OCI-LY7 (cell line): ENCODE results near the gene ROR2. TPM values are rescaled to one million over a fixed set of nuclear protein-coding genes. Genes with fewer than 3 reads are reported as not detected.

Experiments
- BruUV-seq: library from RNA; stranded (reverse); fragments of 400-500 nt; replicated peaks from 2 replicates; lab custom pipeline; 2021; lab: Mats Ljungman, UMichigan
- CTCF ChIA-PET: fragments of 300-600 bp; sonication (Branson Sonifier 250); formaldehyde crosslinking; loops from one replicate; lab custom pipeline; 2022; ENCODE audit warnings: antibody characterized with exemption; ENCODE audit not compliant: unreplicated experiment; lab: Charles Lee
- POLR2A ChIA-PET: fragments of 300-600 bp; sonication (Branson Sonifier 250); formaldehyde crosslinking; loops from one replicate; lab custom pipeline; 2022; ENCODE audit warnings: antibody characterized with exemption; lab: Charles Lee
- DNase-seq: peaks from one replicate; pipeline ENCODE4 v3.0.0-alpha.2; 2015; ENCODE audit warnings: low spot score
- H2AFZ ChIP-seq: fragments of 200-600 bp; sonication (generic), shearing (Covaris generic); 2 replicates; pipeline ENCODE4 v1.6.1; 2014; ENCODE audit warnings: mild to moderate bottlenecking, antibody characterized with exemption, low read length, moderate library complexity
- H3K27ac ChIP-seq: fragments of 200-600 bp; sonication (generic); 2 replicates; pipeline ENCODE4 v1.5.1; 2014; ENCODE audit warnings: mixed run types, low read depth, mild to moderate bottlenecking, moderate library complexity, low read length, inconsistent platforms; ENCODE audit not compliant: poor library complexity, severe bottlenecking
- H3K36me3 ChIP-seq: fragments of 200-600 bp; sonication (generic); 2 replicates; pipeline ENCODE4 v1.6.1; 2014; ENCODE audit warnings: mild to moderate bottlenecking, antibody characterized with exemption, low read length, moderate library complexity, mixed read lengths; ENCODE audit not compliant: insufficient read depth
- H3K4me1 ChIP-seq: fragments of 200-600 bp; sonication (generic); 2 replicates; pipeline ENCODE4 v1.5.1; 2014; ENCODE audit warnings: mild to moderate bottlenecking, low read length; ENCODE audit not compliant: insufficient read depth, poor library complexity, severe bottlenecking
- H3K4me2 ChIP-seq: fragments of 200-600 bp; sonication (generic); 2 replicates; pipeline ENCODE4 v1.6.1; 2014; ENCODE audit warnings: mild to moderate bottlenecking, low read length
- H3K4me3 ChIP-seq: fragments of 200-600 bp; sonication (generic); 2 replicates; pipeline ENCODE4 v1.5.1; 2014; ENCODE audit warnings: mild to moderate bottlenecking, low read depth, low read length; ENCODE audit not compliant: poor library complexity, severe bottlenecking
- H3K79me2 ChIP-seq: fragments of 200-600 bp; sonication (generic); 2 replicates; pipeline ENCODE4 v1.6.1; 2016; ENCODE audit warnings: low read depth, mild to moderate bottlenecking, low read length, moderate library complexity, mixed read lengths; ENCODE audit not compliant: insufficient read depth
- H3K9me2 ChIP-seq: fragments of 200-600 bp; sonication (generic); 2 replicates; pipeline ENCODE4 v1.6.1; 2016; ENCODE audit warnings: mild to moderate bottlenecking, low read length, mixed read lengths; ENCODE audit not compliant: insufficient read depth
- H3K9me3 ChIP-seq: fragments of 200-600 bp; sonication (generic); 2 replicates; pipeline ENCODE4 v1.6.1; 2014; ENCODE audit warnings: mild to moderate bottlenecking, mixed run types, low read length, mixed read lengths
- H4K20me1 ChIP-seq: fragments of 200-600 bp; sonication (generic); 2 replicates; pipeline ENCODE4 v1.6.1; 2014; ENCODE audit warnings: mild to moderate bottlenecking, antibody characterized with exemption, low read length, moderate library complexity, mixed read lengths; ENCODE audit not compliant: insufficient read depth
- CTCF ChIP-seq: fragments of 200-600 bp; sonication (generic); conservative IDR thresholded peaks from 2 replicates; pipeline ENCODE4 v1.5.1; 2014; ENCODE audit warnings: mild to moderate bottlenecking, antibody characterized with exemption, low read length, moderate library complexity, mixed read lengths
- EZH2phosphoT487 ChIP-seq: fragments of 200-600 bp; sonication (generic); IDR thresholded peaks from 2 replicates; pipeline ENCODE4 v1.6.1; 2018; ENCODE audit warnings: low read depth, borderline replicate concordance, mild to moderate bottlenecking, mixed run types, antibody characterized with exemption, low read length, moderate library complexity, mixed read lengths
- intact Hi-C: fragments of 100-400 bp; cut with micrococcal nuclease; formaldehyde crosslinking; loops from one replicate; pipeline ENCODE4 v1.10.0; 2022; ENCODE audit not compliant: unreplicated experiment
- total RNA-seq, 2 experiments: library from RNA; depleted of rRNA in 1 of 2; stranded (reverse); fragments of >200 nt in 1 of 2; shearing (Covaris generic) in 1 of 2; gene quantifications; 2 replicates each; pipeline ENCODE4 v1.2.3, GENCODE V29; 2014 to 2022

The ROR2 gene
- total RNA-seq, 2 experiments from 2014 or later, result 0.10 to 0.19 TPM

- intact Hi-C loops, result no loop called here
These were observed 294.8 kb downstream of the ROR2 start for GRCh38 chr9:91655215-91655614.

DNA sequence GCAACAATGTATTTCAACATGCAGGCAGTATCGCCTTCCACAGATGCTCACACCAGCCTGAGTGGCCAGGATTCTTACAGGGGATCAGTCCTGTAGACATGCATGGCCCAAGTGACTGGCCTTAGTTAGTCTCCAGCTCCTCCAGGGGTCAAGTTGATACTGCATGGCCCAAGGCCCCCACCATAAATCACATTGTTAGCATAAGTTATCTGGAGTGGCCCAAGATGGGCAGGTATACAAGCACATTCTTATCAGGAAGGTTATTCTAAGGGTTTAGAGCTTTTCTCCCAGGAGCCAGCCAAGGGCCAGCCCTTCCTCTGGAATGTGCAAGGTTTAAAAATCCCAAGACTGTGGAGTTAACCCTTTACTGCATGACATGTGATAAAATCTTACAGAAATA lies 295.5 kb downstream of the ROR2 start:
- Histone ChIP-seq H4K20me1 (no peaks in the 10 kb centered on the region), H3K4me1 (no peaks in the 10 kb centered on the region), H3K27ac (no peak overlapping the region), H3K79me2 (no peaks in the 10 kb centered on the region), H3K9me3 (no peaks in the 10 kb centered on the region), H2AFZ (no peak overlapping the region), H3K9me2 (no peaks in the 10 kb centered on the region), H3K36me3 (no peaks in the 10 kb centered on the region), H3K4me3 (no peak overlapping the region), H3K4me2 (no peak overlapping the region)
- intact Hi-C loops, result no loop called here
- ChIA-PET CTCF (interaction anchor here (0.6 kb wide), 1 partner anchor 496 kb away, joined by 4 read pairs; no protein-coding TSS in a partner anchor), POLR2A (no interaction called here)
- BruUV-seq, result no TSS peak
- TF ChIP-seq EZH2phosphoT487 (no peak), CTCF (no peak)
- no peak for DNase-seq

More at GRCh38 chr9:91655215-91655614, 294.8 kb downstream of the ROR2 start:
- POLR2A ChIA-PET, result no interaction called here
- CTCF ChIA-PET, result interaction anchor here (0.6 kb wide), 1 partner anchor 496 kb away, joined by 4 read pairs; no protein-coding TSS in a partner anchor
- no peak for DNase-seq
- TF ChIP-seq CTCF (no peak), EZH2phosphoT487 (no peak)
- Histone ChIP-seq H3K9me2 (no peaks in the 10 kb centered on the region), H3K9me3 (no peaks in the 10 kb centered on the region), H3K4me2 (no peak overlapping the region), H3K4me3 (no peak overlapping the region), H3K36me3 (no peaks in the 10 kb centered on the region), H3K27ac (no peak overlapping the region), H3K4me1 (no peaks in the 10 kb centered on the region), H4K20me1 (no peaks in the 10 kb centered on the region), H3K79me2 (no peaks in the 10 kb centered on the region), H2AFZ (no peak overlapping the region)
- no TSS peak for BruUV-seq

- H3K36me3 ChIP-seq, result no peaks in the 10 kb centered on the region
These were observed 302.7 kb downstream of the ROR2 start for GRCh38 chr9:91647371-91647770.

More at GRCh38 chr9:91647371-91647770, 302.7 kb downstream of the ROR2 start:
- no peaks in the 10 kb centered on the region for H3K9me3 ChIP-seq
- H3K4me3 ChIP-seq, result no peak overlapping the region
- no peak overlapping the region for H3K27ac ChIP-seq
- no peak for TF ChIP-seq CTCF
- no peak for TF ChIP-seq EZH2phosphoT487
- no peaks in the 10 kb centered on the region for H3K79me2 ChIP-seq
- intact Hi-C loops, result no loop called here
- H3K9me2 ChIP-seq, result no peaks in the 10 kb centered on the region
- no peak for DNase-seq
- H4K20me1 ChIP-seq, result no peaks in the 10 kb centered on the region
- H3K4me1 ChIP-seq, result no peaks in the 10 kb centered on the region
- ChIA-PET CTCF (no interaction called here), POLR2A (no interaction called here)
- BruUV-seq, result no TSS peak
- H2AFZ ChIP-seq, result no peak overlapping the region
- H3K4me2 ChIP-seq, result no peak overlapping the region
